HuH-7 (cell line): ENCODE results near the gene IL6.
"Not testable (repeated sequence)": the region's sequence is repeated elsewhere in the genome, so short reads cannot be mapped to it uniquely, and the experiment has no call there.

Source experiments
- DNase-seq: peaks from one replicate; pipeline ENCODE4 v3.0.0; 2011; ENCODE audit warnings: low spot score

The IL6 gene

GRCh38 chr7:22726907-22727713 is at the start of gene IL6:
Gene IL6, plus strand, starts transcription at chr7:22727200. Its CDS starts 63 bp downstream, at chr7:22727263.
- DNase-seq = no peak

GRCh38 chr7:22677263-22677662 is 49.7 kb upstream of the IL6 start:
- not testable (repeated sequence) for DNase-seq

GRCh38 chr7:22677680-22678079 is 49.3 kb upstream of the IL6 start:
- no peak for DNase-seq

- DNase-seq = no peak
Measured at GRCh38 chr7:22680482-22680911, 46.5 kb upstream of the IL6 start.

- DNase-seq = no peak
Measured at GRCh38 chr7:22681312-22681711, 45.7 kb upstream of the IL6 start.

- no peak for DNase-seq
Measured at GRCh38 chr7:22681852-22682657, 44.9 kb upstream of the IL6 start.

GRCh38 chr7:22683379-22683778 is 43.6 kb upstream of the IL6 start:
- no peak for DNase-seq

GRCh38 chr7:22686620-22687019 is 40.4 kb upstream of the IL6 start:
- no peak for DNase-seq

- DNase-seq = no peak
Measured at GRCh38 chr7:22688084-22688483, 38.9 kb upstream of the IL6 start.

GRCh38 chr7:22688934-22689333 is 38.1 kb upstream of the IL6 start:
- not testable (repeated sequence) for DNase-seq

GRCh38 chr7:22694597-22695207 is 32.3 kb upstream of the IL6 start:
- DNase-seq = no peak

- no peak for DNase-seq
Measured at GRCh38 chr7:22695476-22696132, 31.4 kb upstream of the IL6 start.

GRCh38 chr7:22696541-22697228 is 30.3 kb upstream of the IL6 start:
- DNase-seq = no peak

GRCh38 chr7:22697322-22697859 is 29.6 kb upstream of the IL6 start:
- DNase-seq = no peak

GRCh38 chr7:22697876-22698606 is 29.0 kb upstream of the IL6 start:
- DNase-seq = no peak

GRCh38 chr7:22698767-22699166 is 28.2 kb upstream of the IL6 start:
- no peak for DNase-seq

- no peak for DNase-seq
Measured at GRCh38 chr7:22700559-22701002, 26.4 kb upstream of the IL6 start.

GRCh38 chr7:22702516-22702915 is 24.5 kb upstream of the IL6 start:
- DNase-seq = no peak

- not testable (repeated sequence) for DNase-seq
Measured at GRCh38 chr7:22703107-22703855, 23.7 kb upstream of the IL6 start.
